Spinal cord (tissue), 10 donors: Measurements from ENCODE around the gene C6. TPM values are rescaled to one million over a fixed set of nuclear protein-coding genes. Genes with fewer than 3 reads are reported as not detected.

ENCODE experiments used
- DNase-seq, 6 donors: peaks; one replicate each; pipeline versions ENCODE4 v3.0.0 to v3.0.0-alpha.2; 2013 to 2015; ENCODE audit warnings: low spot score in 6 of 6, low read depth in 4 of 6
- H3K27ac ChIP-seq: one replicate; pipeline ENCODE4 v1.5.1; 2013; ENCODE audit warnings: low read depth, low read length, control low read depth
- H3K27me3 ChIP-seq: one replicate; pipeline ENCODE4 v1.6.1; 2013; ENCODE audit warnings: low read length; ENCODE audit not compliant: control insufficient read depth, insufficient read depth
- H3K36me3 ChIP-seq: one replicate; pipeline ENCODE4 v1.6.1; 2013; ENCODE audit warnings: low read length; ENCODE audit not compliant: control insufficient read depth, insufficient read depth
- H3K4me1 ChIP-seq: one replicate; pipeline ENCODE4 v1.6.1; 2013; ENCODE audit warnings: low read length; ENCODE audit not compliant: control insufficient read depth, insufficient read depth
- H3K4me3 ChIP-seq: one replicate; pipeline ENCODE4 v1.5.1; 2013; ENCODE audit warnings: low read depth, low read length, control low read depth
- H3K9me3 ChIP-seq: one replicate; pipeline ENCODE4 v1.6.1; 2013; ENCODE audit warnings: low read length; ENCODE audit not compliant: control insufficient read depth, insufficient read depth
- WGBS: methylation state at CpG from one replicate; pipeline ENCODE4 v1.1.5; 2013; ENCODE audit warnings: missing lambda C conversion rate; ENCODE audit not compliant: insufficient coverage; 5-methylcytosine and 5-hydroxymethylcytosine counted together
- long read RNA-seq, 4 donors: transcript quantifications; one replicate each; lab custom pipeline, GENCODE V29; 2026
- polyA plus RNA-seq, 2 donors: library from polyadenylated mRNA; unstranded; fragments of 120-200 nt; gene quantifications; one replicate each; pipeline ENCODE4 v1.2.1, GENCODE V29; 2013; ENCODE audit not compliant: insufficient read length in 2 of 2
- total RNA-seq, 2 donors: library from RNA; depleted of rRNA in 1 of 2; stranded (reverse); fragments of 120-200 nt in 1 of 2; fragments of >200 nt in 1 of 2; gene quantifications; one replicate each; pipeline versions ENCODE4 v1.2.3 to v1.2.4, GENCODE V29; 2013 to 2014
- donor health status: healthy.

C6 gene
- total RNA-seq (1 to 10 TPM; 1.2 to 4.5 TPM), polyA plus RNA-seq (under 1 TPM; 0.17 to 0.41 TPM)
- long read RNA-seq, donor 1: 0 reads
- long read RNA-seq, donor 2: 0 reads
- long read RNA-seq, donor 3: 0 reads
- long read RNA-seq, donor 4: 0 reads

DNA sequence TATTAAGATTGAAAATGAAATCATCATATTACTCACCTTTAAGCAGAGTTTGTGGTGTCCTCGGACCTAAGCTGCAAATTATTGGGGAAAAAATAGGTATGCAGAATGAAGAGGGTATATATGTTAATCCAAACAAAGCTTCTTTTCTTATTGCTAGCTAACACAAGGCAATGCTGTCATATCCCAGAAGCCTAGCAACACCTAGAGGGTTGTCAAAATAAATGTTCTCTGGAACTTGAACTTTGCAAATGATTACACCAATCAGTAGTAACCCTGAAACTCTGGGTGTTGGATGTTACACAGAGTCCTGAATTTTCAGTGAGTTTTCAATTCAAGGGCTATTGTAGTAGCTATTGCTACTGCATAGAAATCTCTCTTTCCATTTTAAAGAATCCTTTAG is at the start of gene C6:
C6 (minus strand) TSS at position 193 of the 400 bp plus-strand sequence. CDS start 10,302 bp downstream, outside the sequence.
- Histone ChIP-seq H3K27me3 (no peaks in the 10 kb centered on the region), H3K4me3 (no peak within 1 kb of the TSS), H3K9me3 (no peaks in the 10 kb centered on the region), H3K4me1 (no peaks in the 10 kb centered on the region), H3K36me3 (no peaks in the 10 kb centered on the region), H3K27ac (no peak within 1 kb of the TSS)
- no peak for DNase-seq
- no CpG with 5 or more reads among the region's 1 CpG for WGBS

DNA sequence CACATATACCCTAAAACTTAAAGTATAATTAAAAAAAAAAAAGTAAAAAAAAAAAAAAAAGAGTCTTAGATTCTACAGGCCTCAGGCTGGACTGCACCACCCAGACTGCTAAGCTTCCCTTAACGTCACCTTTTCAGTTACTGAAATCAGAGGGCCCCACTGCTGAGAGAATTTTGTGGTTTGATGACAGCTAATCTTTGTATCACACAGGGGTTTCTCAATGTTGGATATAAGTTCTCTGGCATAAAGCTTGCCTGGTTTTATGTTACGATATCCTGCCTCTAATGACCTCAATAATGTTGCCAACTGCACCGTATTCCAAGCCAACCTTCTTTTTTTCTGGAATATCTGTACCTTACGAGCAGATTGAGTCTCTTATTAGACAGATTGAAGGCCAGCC is 43.1 kb upstream of the C6 start:
- H3K4me3 ChIP-seq: no peak overlapping the region
- H3K36me3 ChIP-seq: no peaks in the 10 kb centered on the region
- peaks cover 2% of the 10 kb centered on the region for H3K9me3 ChIP-seq
- no peaks in the 10 kb centered on the region for H3K4me1 ChIP-seq
- no peak overlapping the region for H3K27ac ChIP-seq
- DNase-seq: no peak
- no CpG with 5 or more reads among the region's 4 CpGs for WGBS
- H3K27me3 ChIP-seq: no peaks in the 10 kb centered on the region

DNA sequence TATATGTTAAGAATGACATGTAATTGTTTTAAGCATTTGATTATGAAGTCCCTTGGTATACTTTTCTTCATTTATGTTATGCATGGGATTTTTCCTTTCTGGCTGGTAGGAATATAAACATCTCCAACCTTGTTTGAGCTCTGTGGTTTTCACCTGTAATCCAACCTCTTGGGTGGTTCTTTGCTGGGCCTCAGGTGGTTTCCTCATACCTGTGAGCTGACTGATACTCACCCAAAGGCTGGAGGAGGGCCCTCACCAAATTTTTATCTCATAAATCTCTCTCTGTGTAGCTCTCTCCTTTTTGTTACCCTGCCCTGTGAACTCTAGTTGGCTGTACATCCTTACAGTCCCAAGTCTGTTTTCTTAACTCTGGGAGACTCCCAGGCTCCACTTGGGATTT is 39.8 kb upstream of the C6 start:
- DNase-seq: no peak
- no peak overlapping the region for H3K4me3 ChIP-seq
- H3K9me3 ChIP-seq: peaks cover 2% of the 10 kb centered on the region
- no peaks in the 10 kb centered on the region for H3K4me1 ChIP-seq
- no peaks in the 10 kb centered on the region for H3K36me3 ChIP-seq
- no peak overlapping the region for H3K27ac ChIP-seq
- no peaks in the 10 kb centered on the region for H3K27me3 ChIP-seq

DNA sequence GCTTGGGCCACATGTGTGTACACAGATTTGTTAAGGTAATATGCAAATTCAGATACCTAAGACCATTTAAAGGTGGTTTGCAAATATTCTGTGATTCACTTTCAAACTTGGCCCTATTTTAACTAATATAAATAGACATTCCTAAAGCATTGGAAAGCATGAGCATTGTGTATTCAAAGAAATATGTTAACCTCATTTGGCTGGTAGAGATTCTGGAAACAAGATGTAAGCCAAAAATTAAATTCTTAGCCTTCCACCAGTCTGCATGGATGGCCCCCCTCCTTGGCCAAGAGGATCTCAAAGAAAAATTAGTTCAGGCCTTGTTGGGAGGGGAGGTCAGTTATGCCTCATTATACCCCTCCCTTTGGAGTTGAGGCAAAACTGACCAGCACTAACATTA is 38.7 kb upstream of the C6 start:
- Histone ChIP-seq H3K36me3 (no peaks in the 10 kb centered on the region), H3K4me3 (no peak overlapping the region), H3K9me3 (peaks cover 2% of the 10 kb centered on the region), H3K27ac (no peak overlapping the region), H3K4me1 (no peaks in the 10 kb centered on the region), H3K27me3 (no peaks in the 10 kb centered on the region)
- no peak for DNase-seq

DNA sequence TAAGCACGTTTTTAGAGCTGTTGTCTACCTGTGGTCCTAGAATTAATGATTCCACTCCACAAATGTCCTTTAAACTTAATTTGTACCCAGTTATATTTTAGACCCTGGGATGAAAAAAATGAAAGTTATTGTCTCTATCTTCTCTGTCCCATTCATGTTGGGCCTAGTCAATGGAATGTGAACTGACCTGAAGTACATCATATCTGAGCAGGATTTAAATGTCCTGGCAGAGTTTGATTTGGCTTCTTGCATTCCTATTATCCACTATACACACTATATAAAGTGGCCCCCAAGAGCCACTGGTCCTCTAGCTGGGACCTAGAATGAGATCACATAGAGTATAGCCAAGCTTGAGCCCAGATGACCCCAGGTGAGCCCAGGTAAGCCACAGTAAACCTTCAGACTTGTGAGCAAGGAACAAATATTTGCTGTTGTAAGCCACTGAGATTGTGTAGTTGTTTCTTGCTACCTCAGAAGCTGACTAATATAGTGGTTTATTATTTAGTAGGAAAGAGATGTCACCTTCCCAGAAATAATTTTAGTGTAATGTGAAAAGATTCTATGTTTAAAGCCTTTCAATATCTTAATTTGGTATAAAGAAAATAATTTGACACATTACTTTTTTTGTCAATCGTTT is 37.1 kb upstream of the C6 start:
- Histone ChIP-seq H3K9me3 (no peaks in the 10 kb centered on the region), H3K4me3 (no peak overlapping the region), H3K27me3 (no peaks in the 10 kb centered on the region), H3K27ac (no peak overlapping the region), H3K36me3 (no peaks in the 10 kb centered on the region), H3K4me1 (no peaks in the 10 kb centered on the region)
- no peak for DNase-seq
- no CpG with 5 or more reads among the region's 2 CpGs for WGBS

DNA sequence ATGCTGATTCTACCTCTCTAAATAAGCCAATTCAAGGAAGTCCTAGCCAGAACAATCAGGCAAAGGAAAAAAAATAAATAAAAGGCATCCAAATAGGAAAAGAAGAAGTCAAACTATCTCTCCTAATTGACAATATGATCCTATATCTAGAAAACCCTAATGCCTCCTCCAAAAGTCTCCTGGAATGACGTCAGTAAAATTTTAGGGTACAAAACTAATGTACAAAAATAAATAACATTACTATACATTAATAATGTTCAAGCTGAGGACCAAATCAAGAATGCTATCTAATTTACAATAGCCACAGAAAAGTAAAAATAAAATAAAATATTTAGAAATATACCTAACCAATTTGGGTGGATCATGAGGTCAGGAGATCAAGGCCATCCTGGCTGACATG is 33.8 kb upstream of the C6 start:
- WGBS: no CpG with 5 or more reads among the region's 1 CpG
- Histone ChIP-seq H3K4me3 (no peak overlapping the region), H3K9me3 (no peaks in the 10 kb centered on the region), H3K27ac (no peak overlapping the region), H3K27me3 (no peaks in the 10 kb centered on the region), H3K36me3 (no peaks in the 10 kb centered on the region), H3K4me1 (no peaks in the 10 kb centered on the region)
- DNase-seq: no peak

DNA sequence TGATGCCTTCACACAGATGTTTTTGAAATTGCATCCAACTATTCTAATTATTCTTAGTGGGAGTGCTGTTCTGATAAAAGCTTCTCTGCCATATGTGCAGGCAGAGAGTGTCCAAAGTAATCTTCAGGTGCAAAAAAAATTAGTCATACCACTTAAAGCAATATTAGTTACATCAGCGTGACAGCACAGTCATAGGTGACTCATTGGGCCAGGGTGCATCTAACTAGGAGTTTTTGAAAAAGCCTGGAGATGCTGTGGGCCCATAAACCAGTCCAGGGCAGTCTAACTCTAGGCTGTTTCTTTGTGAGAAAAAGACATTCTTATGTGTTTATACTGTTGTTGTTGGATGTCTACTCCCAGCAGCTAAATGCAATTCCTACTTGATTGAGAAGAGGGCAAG is 33.0 kb upstream of the C6 start:
- Histone ChIP-seq H3K4me3 (no peak overlapping the region), H3K27ac (no peak overlapping the region), H3K36me3 (no peaks in the 10 kb centered on the region), H3K27me3 (no peaks in the 10 kb centered on the region), H3K9me3 (no peaks in the 10 kb centered on the region), H3K4me1 (no peaks in the 10 kb centered on the region)
- no CpG with 5 or more reads among the region's 1 CpG for WGBS
- DNase-seq: no peak

DNA sequence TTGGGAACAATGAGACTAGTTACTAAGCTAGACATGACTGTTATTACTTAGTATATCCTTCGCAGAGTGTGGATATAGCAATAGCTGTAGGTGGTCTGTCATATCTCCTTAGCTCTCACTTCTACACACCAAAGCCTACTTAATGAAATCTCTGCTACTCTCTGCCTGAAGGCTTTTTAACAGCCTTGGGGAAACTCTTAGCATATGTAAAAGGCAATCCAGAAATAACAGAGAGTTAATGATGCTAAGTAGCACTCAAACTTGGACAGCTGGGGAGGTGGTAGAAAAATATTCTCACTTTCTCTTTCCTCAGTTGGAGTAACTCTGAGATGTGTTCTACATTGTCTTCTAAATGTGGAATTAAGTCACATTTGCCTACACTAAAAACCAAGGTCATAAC is 30.2 kb upstream of the C6 start:
- DNase-seq: peak in 1 of 6 donors; percentile 55
- no CpG with 5 or more reads among the region's 1 CpG for WGBS

DNA sequence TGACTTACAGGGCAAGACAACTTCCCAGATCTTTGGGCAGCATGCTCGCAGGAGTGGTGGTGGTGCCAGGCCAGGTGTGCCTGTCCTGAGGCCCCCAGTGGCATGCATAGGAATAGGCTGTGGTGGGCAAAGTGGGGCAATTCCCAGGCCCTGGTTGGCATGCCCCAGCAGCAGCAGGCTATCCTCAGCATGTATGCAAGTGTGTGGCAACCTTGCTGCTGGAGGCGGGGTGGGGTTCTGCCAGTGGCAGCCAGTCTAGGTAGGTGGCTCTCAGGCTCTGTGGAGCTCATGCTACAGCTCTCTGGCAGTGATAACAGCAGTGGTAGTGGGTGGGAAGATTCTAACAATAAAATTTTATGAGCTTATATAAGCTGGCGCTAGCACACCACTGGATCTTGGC is 27.7 kb upstream of the C6 start:
- 92% methylated on average over 2 of the region's 3 CpGs for WGBS
- no peaks in the 10 kb centered on the region for H3K9me3 ChIP-seq
- no peak for DNase-seq
- no peak overlapping the region for H3K27ac ChIP-seq
- no peaks in the 10 kb centered on the region for H3K36me3 ChIP-seq
- no peak overlapping the region for H3K4me3 ChIP-seq
- H3K4me1 ChIP-seq: no peaks in the 10 kb centered on the region
- no peaks in the 10 kb centered on the region for H3K27me3 ChIP-seq

More for the DNA sequence above, 30.2 kb upstream of the C6 start:
- Histone ChIP-seq H3K4me3 (no peak overlapping the region), H3K27ac (no peak overlapping the region), H3K36me3 (no peaks in the 10 kb centered on the region), H3K4me1 (no peaks in the 10 kb centered on the region), H3K27me3 (no peaks in the 10 kb centered on the region), H3K9me3 (no peaks in the 10 kb centered on the region)

DNA sequence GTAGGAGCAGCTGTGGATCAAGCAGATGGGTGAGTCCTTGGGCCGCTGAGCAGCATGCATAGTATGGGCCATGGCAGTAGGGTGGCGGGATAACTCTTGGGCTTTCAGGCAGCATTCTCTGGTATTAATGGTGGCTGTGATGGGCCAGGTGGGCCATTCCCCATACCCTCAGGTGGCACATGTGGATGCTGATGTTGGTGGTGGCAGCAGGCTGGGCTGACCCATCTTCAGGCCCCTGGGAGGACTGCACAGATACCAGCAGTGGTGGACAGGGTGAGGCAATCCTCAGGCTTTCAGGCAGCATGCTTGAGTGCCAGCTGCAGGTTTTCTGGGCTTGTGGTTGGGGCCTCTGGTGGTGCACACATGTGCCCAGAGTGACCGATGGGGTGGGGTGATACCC is 27.1 kb upstream of the C6 start:
- Histone ChIP-seq H3K9me3 (no peaks in the 10 kb centered on the region), H3K27me3 (no peaks in the 10 kb centered on the region), H3K4me3 (no peak overlapping the region), H3K36me3 (no peaks in the 10 kb centered on the region), H3K27ac (no peak overlapping the region), H3K4me1 (no peaks in the 10 kb centered on the region)
- 100% methylated on average over 3 of the region's 3 CpGs for WGBS
- DNase-seq: no peak
